Lung (tissue), 12 donors: ENCODE data around the gene TXNDC12. TPM values are rescaled to one million over a fixed set of nuclear protein-coding genes. Genes with fewer than 3 reads are reported as not detected.

Experiments used
- ATAC-seq: fragments of 200-7000 bp; cut with Tn5 transposase; one replicate; pipeline ENCODE4 v1.9.1; 2020; ENCODE audit warnings: moderate number of reproducible peaks; ENCODE audit not compliant: insufficient read depth, low FRiP score
- DNase-seq, 3 donors: peaks; one replicate each; pipeline ENCODE4 v3.0.0-alpha.2; 2013 to 2017
- H3K27ac ChIP-seq, 2 donors: one replicate each; pipeline ENCODE4 v1.5.1; 2013; ENCODE audit warnings: mild to moderate bottlenecking in 2 of 2, moderate library complexity in 2 of 2, control low read depth in 1 of 2, inconsistent platforms in 1 of 2, low read depth in 1 of 2, low read length in 1 of 2
- H3K27me3 ChIP-seq, 3 donors: one replicate each; pipeline ENCODE4 v1.5.1; 2013; ENCODE audit warnings: low read length in 2 of 3; ENCODE audit not compliant: control insufficient read depth in 3 of 3, insufficient read depth in 3 of 3
- H3K36me3 ChIP-seq, 4 donors: one replicate each; pipeline ENCODE4 v1.5.1; 2013; ENCODE audit warnings: low read length in 4 of 4, mild to moderate bottlenecking in 1 of 4, moderate library complexity in 1 of 4; ENCODE audit not compliant: control insufficient read depth in 4 of 4, insufficient read depth in 4 of 4
- H3K4me1 ChIP-seq, 5 donors: one replicate each; pipeline ENCODE4 v1.5.1; 2013; ENCODE audit warnings: low read length in 5 of 5, mild to moderate bottlenecking in 2 of 5, moderate library complexity in 1 of 5; ENCODE audit not compliant: control insufficient read depth in 5 of 5, insufficient read depth in 5 of 5
- H3K4me3 ChIP-seq: one replicate; pipeline ENCODE4 v1.5.1; 2013; ENCODE audit warnings: mild to moderate bottlenecking, control low read depth, moderate library complexity
- H3K9ac ChIP-seq, 2 donors: one replicate each; pipeline ENCODE4 v1.5.1; 2013; ENCODE audit warnings: low read length in 2 of 2, control low read depth in 1 of 2; ENCODE audit not compliant: insufficient read depth in 1 of 2
- H3K9me3 ChIP-seq, 4 donors: one replicate each; pipeline ENCODE4 v1.5.1; 2013; ENCODE audit warnings: low read length in 3 of 4, mild to moderate bottlenecking in 1 of 4, moderate library complexity in 1 of 4; ENCODE audit not compliant: control insufficient read depth in 4 of 4, insufficient read depth in 3 of 4
- CTCF ChIP-seq: IDR thresholded peaks from 2 replicates; pipeline ENCODE4 v1.5.1; 2012; ENCODE audit warnings: mild to moderate bottlenecking; ENCODE audit errors: control extremely low read depth, extremely low read depth
- WGBS, 2 donors: extraction: QIAGEN DNeasy Blood & Tissue Kit; methylation state at CpG; one replicate each; pipeline ENCODE4 v1.1.7; 2013; 5-methylcytosine and 5-hydroxymethylcytosine counted together
- polyA plus RNA-seq, 2 donors: library from polyadenylated mRNA; stranded (reverse); fragments of 200-250 nt; gene quantifications; one replicate each; pipeline ENCODE4 v1.2.1, GENCODE V29; 2013
- total RNA-seq, 2 donors: library from RNA; depleted of rRNA in 1 of 2; stranded (reverse); fragments of >200 nt in 1 of 2; gene quantifications; one replicate each; pipeline ENCODE4 v1.2.1, GENCODE V29; 2014 to 2021
- donor health status: control.
- donor health status: control.
- donor health status: Bipolar disorder and iron deficiency.
- donor health status: healthy.
- donor health status: DM: yes; HTN: yes; CAD: no.

Gene TXNDC12
- total and polyA plus RNA-seq, 4 donors, result 15.8 to 51.9 (median 29.9) TPM

- H3K36me3 ChIP-seq, result no peaks in the 10 kb centered on the region
- H3K4me3 ChIP-seq, result no peak overlapping the region
- no peak for TF ChIP-seq CTCF
- no peak overlapping the region for H3K9ac ChIP-seq
- H3K4me1 ChIP-seq, result peaks cover 0 to 4% (median 0%) of the 10 kb centered on the region in 5 donors
- DNase-seq (no peak), ATAC-seq (no peak)
- H3K27ac ChIP-seq, result no peak overlapping the region
- peaks cover 0 to 56% (median 30%) of the 10 kb centered on the region in 3 donors for H3K27me3 ChIP-seq
- peaks cover 0 to 5% (median 0%) of the 10 kb centered on the region in 4 donors for H3K9me3 ChIP-seq
Observed at GRCh38 chr1:51988254-51988653, 66.7 kb downstream of the TXNDC12 start.

- Histone ChIP-seq H3K4me3 (no peak overlapping the region), H3K9ac (no peak overlapping the region), H3K4me1 (peaks cover 0 to 4% (median 0%) of the 10 kb centered on the region in 5 donors), H3K27ac (no peak overlapping the region), H3K27me3 (peaks cover 0 to 40% (median 21%) of the 10 kb centered on the region in 3 donors), H3K9me3 (peaks cover 0 to 3% (median 0%) of the 10 kb centered on the region in 4 donors), H3K36me3 (no peaks in the 10 kb centered on the region)
- DNase-seq (no peak), ATAC-seq (no peak)
- 84 to 88% methylated on average over 4 of the region's 4 CpGs for WGBS, 2 donors
- no peak for TF ChIP-seq CTCF
Observed at GRCh38 chr1:51986718-51987117, 68.3 kb downstream of the TXNDC12 start.

- WGBS, 2 donors, result 95 to 97% methylated on average over 3 of the region's 3 CpGs
- H3K27ac ChIP-seq, result no peak overlapping the region
- no peak overlapping the region for H3K4me3 ChIP-seq
- DNase-seq, result no peak
- no peaks in the 10 kb centered on the region for H3K36me3 ChIP-seq
- no peaks in the 10 kb centered on the region for H3K4me1 ChIP-seq
- H3K9me3 ChIP-seq, result no peaks in the 10 kb centered on the region
- no peak overlapping the region for H3K9ac ChIP-seq
- no peak for ATAC-seq
- no peak for TF ChIP-seq CTCF
- peaks cover 0 to 7% (median 0%) of the 10 kb centered on the region in 3 donors for H3K27me3 ChIP-seq
Observed at GRCh38 chr1:51982161-51982560, 72.8 kb downstream of the TXNDC12 start.

- Histone ChIP-seq H3K4me3 (no peak overlapping the region), H3K9ac (no peak overlapping the region), H3K27ac (no peak overlapping the region), H3K4me1 (no peaks in the 10 kb centered on the region), H3K27me3 (peaks cover 0 to 3% (median 0%) of the 10 kb centered on the region in 3 donors), H3K9me3 (no peaks in the 10 kb centered on the region), H3K36me3 (no peaks in the 10 kb centered on the region)
- DNase-seq (peak in 1 of 3 donors; percentile 7), ATAC-seq (no peak)
- no peak for TF ChIP-seq CTCF
- 78 to 93% methylated on average over 1 of the region's 1 CpG for whole genome bisulfite sequencing, 2 donors
Observed at GRCh38 chr1:51981555-51981954, 73.4 kb downstream of the TXNDC12 start.
